Ramos (cell line): ENCODE measurements around the gene TSPYL1.

Source experiments
- in situ Hi-C: fragments of 300-500 bp; cut with MboI; formaldehyde crosslinking; loops from one replicate; pipeline ENCODE4 v1.14.3; 2022; ENCODE audit warnings: low sequenced_read_pairs; ENCODE audit not compliant: unreplicated experiment

Gene TSPYL1

GRCh38 chr6:116266803-116267202 is 12.9 kb downstream of the TSPYL1 start:
- in situ Hi-C loops = no loop called here

- in situ Hi-C loops = no loop called here
Observed at GRCh38 chr6:116265041-116265829, 14.5 kb downstream of the TSPYL1 start.

- in situ Hi-C loops = no loop called here
Observed at GRCh38 chr6:116263353-116263752, 16.4 kb downstream of the TSPYL1 start.

- in situ Hi-C loops = no loop called here
Observed at GRCh38 chr6:116258520-116258919, 21.2 kb downstream of the TSPYL1 start.

GRCh38 chr6:116256694-116257093 is 23.0 kb downstream of the TSPYL1 start:
- in situ Hi-C loops = no loop called here

GRCh38 chr6:116255246-116255800 is 24.4 kb downstream of the TSPYL1 start:
- in situ Hi-C loops = no loop called here

GRCh38 chr6:116254297-116255056 is 25.3 kb downstream of the TSPYL1 start:
- in situ Hi-C loops = no loop called here

GRCh38 chr6:116253505-116254296 is 26.0 kb downstream of the TSPYL1 start, which contains the start of gene TSPYL4:
TSS of gene TSPYL4 (minus strand) at chr6:116254075. CDS start at chr6:116254008, 67 bp downstream.
- in situ Hi-C loops = no loop called here

GRCh38 chr6:116253188-116253504 is 26.6 kb downstream of the TSPYL1 start:
- in situ Hi-C loops = no loop called here

- in situ Hi-C loops = no loop called here
Observed at GRCh38 chr6:116251568-116252384, 28.0 kb downstream of the TSPYL1 start.

GRCh38 chr6:116248577-116248976 is 31.2 kb downstream of the TSPYL1 start:
- in situ Hi-C loops = no loop called here

- in situ Hi-C loops = no loop called here
Observed at GRCh38 chr6:116247285-116247684, 32.4 kb downstream of the TSPYL1 start.

- in situ Hi-C loops = no loop called here
Observed at GRCh38 chr6:116246089-116246488, 33.6 kb downstream of the TSPYL1 start.

GRCh38 chr6:116244284-116244683 is 35.4 kb downstream of the TSPYL1 start:
- in situ Hi-C loops = no loop called here

GRCh38 chr6:116239856-116240255 is 39.9 kb downstream of the TSPYL1 start:
- in situ Hi-C loops = no loop called here

- in situ Hi-C loops = no loop called here
Observed at GRCh38 chr6:116239256-116239655, 40.5 kb downstream of the TSPYL1 start.

GRCh38 chr6:116238083-116238482 is 41.6 kb downstream of the TSPYL1 start:
- in situ Hi-C loops = no loop called here

- in situ Hi-C loops = no loop called here
Observed at GRCh38 chr6:116234689-116235088, 45.0 kb downstream of the TSPYL1 start.

- in situ Hi-C loops = no loop called here
Observed at GRCh38 chr6:116229287-116229913, 50.3 kb downstream of the TSPYL1 start.
